Peyer's patch (tissue), 4 donors: Measurements from ENCODE around the gene ANKRD55.

Experiments
- CTCF ChIP-seq, 6 experiments: fragments of 450-650 bp in 4 of 6; fragments of 200-600 bp in 2 of 6; sonication (generic) in 1 of 6; IDR thresholded peaks; one replicate each; pipeline ENCODE4 v1.5.1; 2017 to 2019; ENCODE audit warnings: antibody characterized with exemption in 6 of 6, mild to moderate bottlenecking in 3 of 6, moderate library complexity in 1 of 6
- POLR2A ChIP-seq, 2 donors: fragments of 450-650 bp; IDR thresholded peaks; one replicate each; pipeline ENCODE4 v1.5.1; 2017; ENCODE audit warnings: antibody characterized with exemption in 2 of 2, mild to moderate bottlenecking in 2 of 2, moderate library complexity in 2 of 2

- TF ChIP-seq CTCF (IDR thresholded peaks at IDR 0.05) (no peak), POLR2A (IDR thresholded peaks at IDR 0.05) (no peak)
Measured at GRCh38 chr5:56069652-56070226, 163.4 kb downstream of the ANKRD55 start.
